HG03060 (cell line): ENCODE results near the gene AKR1C3.
"Not testable (repeated sequence)": the region's sequence is repeated elsewhere in the genome, so short reads cannot be mapped to it uniquely, and the experiment has no call there.

ENCODE experiments used
- ATAC-seq: cut with Tn5 transposase; IDR thresholded peaks from one replicate; pipeline ENCODE4 v1.9.1; 2021; ENCODE audit warnings: low read depth, moderate number of reproducible peaks; ENCODE audit not compliant: unreplicated experiment

The AKR1C3 gene

GRCh38 chr10:5125315-5126044, 31.3 kb downstream of the AKR1C3 start:
- ATAC-seq, result no peak

- no peak for ATAC-seq
Observed at GRCh38 chr10:5135581-5135980, 41.4 kb downstream of the AKR1C3 start.

DNA sequence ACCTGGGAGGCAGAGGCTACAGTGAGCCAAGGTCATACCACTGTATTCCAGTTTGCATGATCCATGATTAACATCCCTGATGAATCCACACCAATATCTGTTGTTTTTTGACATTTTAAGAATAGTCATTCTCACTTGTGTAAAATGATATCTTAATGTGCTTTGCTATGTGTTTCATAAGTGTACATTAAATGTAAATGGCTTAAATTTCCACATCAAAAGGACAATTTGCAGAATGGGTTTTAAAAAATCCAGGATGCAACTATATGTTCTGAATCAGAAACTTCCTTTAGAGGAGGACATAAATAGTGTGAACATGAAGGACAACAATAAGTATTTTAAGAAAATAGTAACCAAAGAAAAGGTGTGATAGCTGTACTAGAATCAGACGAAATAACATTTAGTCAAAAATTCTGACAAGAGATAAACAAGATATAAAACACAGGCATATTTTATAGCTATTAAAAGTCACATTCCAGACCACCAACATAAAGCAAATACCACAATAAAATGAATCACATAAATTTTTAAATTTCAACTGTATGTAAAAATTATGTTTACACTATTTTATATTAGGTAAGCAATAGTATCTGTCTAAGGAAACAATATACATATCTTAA, 42.4 kb downstream of the AKR1C3 start:
- ATAC-seq, result no peak

GRCh38 chr10:5137699-5138098, 43.5 kb downstream of the AKR1C3 start:
- not testable (repeated sequence) for ATAC-seq

DNA sequence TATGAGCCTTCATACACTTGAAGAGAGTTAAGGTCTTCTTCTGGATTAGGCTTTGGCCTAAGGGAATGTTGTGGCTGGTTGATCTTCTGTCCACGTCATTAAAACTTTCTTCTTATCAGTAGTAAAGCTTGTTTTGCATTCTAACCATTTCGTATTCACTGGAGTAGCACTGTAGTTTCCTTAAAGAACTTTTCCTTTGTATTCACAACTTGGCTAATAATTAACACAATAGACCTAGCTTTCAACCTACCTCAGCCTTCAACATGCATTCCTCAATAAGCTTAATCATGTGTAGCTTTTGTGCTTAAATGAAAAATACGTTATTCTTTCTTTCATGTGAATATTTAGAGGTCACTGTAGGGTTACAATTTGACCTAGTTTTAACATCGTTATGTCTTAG, 48.0 kb downstream of the AKR1C3 start:
- ATAC-seq, result no peak

- ATAC-seq, result no peak
Observed at GRCh38 chr10:5143137-5143536, 48.9 kb downstream of the AKR1C3 start.

DNA sequence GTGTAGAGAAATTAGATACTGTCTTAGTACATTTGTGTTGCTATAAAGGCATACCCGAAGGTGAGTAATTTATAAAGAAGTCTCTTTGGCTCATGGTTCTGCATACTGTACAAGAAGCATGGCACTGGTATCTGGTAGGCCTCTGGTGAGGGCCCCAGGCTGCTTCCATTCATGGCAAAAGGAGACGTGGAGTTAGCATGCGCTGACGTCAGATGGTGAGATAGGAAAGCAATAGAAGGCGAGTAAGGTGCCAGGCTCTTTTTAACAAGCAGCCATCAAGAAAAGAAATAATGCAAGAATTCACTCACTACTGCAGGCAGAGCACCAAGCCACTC, 52.7 kb downstream of the AKR1C3 start:
- ATAC-seq, result no peak

- no peak for ATAC-seq
Observed at GRCh38 chr10:5147255-5147980, 53.2 kb downstream of the AKR1C3 start.

GRCh38 chr10:5147981-5148677, 53.9 kb downstream of the AKR1C3 start:
- no peak for ATAC-seq

GRCh38 chr10:5148678-5149032, 54.4 kb downstream of the AKR1C3 start:
- ATAC-seq, result no peak

DNA sequence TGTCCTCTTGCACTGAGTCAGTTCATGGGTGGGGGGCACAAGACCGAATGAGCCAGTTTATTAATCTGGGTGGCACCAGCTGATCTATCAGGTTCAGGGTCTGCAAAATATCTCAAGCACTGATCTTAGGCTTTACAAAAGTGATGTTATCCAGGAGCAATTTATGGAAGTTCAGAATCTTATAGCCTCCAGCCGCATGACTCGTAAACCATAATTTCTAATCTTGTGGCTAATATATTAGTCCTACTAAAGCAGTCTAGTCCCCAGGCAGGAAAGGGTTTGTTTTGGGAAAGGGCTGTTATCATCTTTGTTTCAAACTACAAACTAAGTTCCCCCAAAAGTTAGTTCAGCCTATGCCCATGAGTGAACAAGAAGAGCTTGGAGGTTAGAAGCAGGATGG, 56.9 kb downstream of the AKR1C3 start:
- ATAC-seq, result no peak

DNA sequence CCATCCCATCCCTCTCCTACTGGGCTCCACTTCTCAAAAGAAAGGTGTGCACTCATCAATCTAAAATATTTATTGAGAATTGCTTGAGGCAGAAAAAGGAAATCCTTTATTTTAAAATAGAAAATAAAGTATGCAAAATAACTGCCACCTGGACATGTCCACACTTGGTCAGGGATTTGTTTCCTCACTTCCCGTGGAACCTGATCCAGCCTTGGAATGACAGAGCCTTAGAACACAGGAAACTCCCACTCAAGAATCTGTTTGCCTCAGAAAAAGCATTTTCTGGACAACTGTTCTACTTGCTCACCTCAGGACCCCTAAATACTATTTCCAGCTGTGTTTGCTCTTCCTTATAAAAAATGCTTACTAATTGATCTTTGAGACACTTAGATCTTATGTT, 61.7 kb downstream of the AKR1C3 start:
- no peak for ATAC-seq
